OCI-LY1 (cell line): ENCODE measurements around the gene CTDSP2.

Experiments used
- EZH2 ChIP-seq: fragments of 200-600 bp; sonication (generic), shearing (Covaris generic); IDR thresholded peaks from 2 replicates; pipeline ENCODE4 v1.8.0; 2017; ENCODE audit warnings: borderline replicate concordance, mixed run types, mild to moderate bottlenecking, antibody characterized with exemption, low read length, moderate library complexity, mixed read lengths
- TF ChIP-seq, protein P1 (sequence below): fragments of 200-600 bp; sonication (generic), shearing (Covaris generic); IDR thresholded peaks from 2 replicates; pipeline ENCODE4 v1.5.1; 2017; ENCODE audit warnings: mild to moderate bottlenecking, antibody characterized with exemption, low read length, moderate library complexity, mixed read lengths

DNA sequence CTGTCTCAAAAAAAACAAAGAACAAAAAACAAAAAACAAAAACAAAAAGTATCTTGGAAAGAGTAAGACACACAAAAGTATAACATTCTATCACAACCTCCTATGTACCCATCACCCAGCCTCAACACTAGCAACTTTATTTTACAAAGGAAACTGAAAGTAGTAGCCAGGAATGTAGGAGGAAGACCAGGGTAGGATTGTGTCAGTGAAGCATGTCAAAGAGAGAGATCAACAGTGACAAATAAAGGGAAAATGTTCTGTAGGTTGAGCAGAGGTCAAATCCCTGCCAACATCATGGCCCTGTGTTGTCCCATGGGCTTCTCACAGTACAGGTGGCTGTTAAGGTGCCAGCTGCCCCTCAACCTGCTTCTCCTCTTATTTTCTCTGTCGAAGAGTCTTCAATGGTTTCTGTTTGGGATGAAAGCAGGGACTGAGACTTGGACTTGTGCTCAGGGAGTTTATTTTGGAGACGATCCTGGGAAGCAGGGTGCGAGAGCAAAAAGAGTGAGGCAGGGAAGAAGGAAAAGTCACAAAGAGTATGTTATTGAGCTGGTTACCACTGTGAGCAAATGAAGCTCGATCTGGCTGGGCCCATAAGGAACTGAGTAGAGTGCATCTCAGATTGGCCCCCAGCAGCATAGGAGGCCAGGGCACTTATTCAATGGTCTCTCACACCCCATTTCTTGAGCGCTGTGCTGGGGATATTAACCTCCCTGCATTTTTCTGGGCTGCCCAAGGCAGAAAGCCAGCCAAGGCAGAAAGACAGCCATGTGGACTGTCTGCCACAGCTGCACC lies 29.4 kb upstream of the CTDSP2 start:
- TF ChIP-seq, protein P1, sequence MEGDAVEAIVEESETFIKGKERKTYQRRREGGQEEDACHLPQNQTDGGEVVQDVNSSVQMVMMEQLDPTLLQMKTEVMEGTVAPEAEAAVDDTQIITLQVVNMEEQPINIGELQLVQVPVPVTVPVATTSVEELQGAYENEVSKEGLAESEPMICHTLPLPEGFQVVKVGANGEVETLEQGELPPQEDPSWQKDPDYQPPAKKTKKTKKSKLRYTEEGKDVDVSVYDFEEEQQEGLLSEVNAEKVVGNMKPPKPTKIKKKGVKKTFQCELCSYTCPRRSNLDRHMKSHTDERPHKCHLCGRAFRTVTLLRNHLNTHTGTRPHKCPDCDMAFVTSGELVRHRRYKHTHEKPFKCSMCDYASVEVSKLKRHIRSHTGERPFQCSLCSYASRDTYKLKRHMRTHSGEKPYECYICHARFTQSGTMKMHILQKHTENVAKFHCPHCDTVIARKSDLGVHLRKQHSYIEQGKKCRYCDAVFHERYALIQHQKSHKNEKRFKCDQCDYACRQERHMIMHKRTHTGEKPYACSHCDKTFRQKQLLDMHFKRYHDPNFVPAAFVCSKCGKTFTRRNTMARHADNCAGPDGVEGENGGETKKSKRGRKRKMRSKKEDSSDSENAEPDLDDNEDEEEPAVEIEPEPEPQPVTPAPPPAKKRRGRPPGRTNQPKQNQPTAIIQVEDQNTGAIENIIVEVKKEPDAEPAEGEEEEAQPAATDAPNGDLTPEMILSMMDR, result no peak
- no peak for TF ChIP-seq EZH2
